RWPE2 (cell line): Measurements from ENCODE around the gene CCDC91.

ENCODE experiments used
- ATAC-seq: fragments of 200-7000 bp; cut with Tn5 transposase; 3 replicates; pipeline ENCODE4 v1.9.1; 2021; ENCODE audit warnings: low read depth
- DNase-seq: peaks from one replicate; pipeline ENCODE4 v3.0.0-alpha.2; 2020; ENCODE audit warnings: low spot score
- H3K27ac ChIP-seq: fragments of 450-650 bp; 2 replicates; pipeline ENCODE4 v1.5.1; 2017; ENCODE audit warnings: mild to moderate bottlenecking; ENCODE audit not compliant: poor library complexity, severe bottlenecking
- H3K27me3 ChIP-seq: fragments of 250-450 bp; sonication (Bioruptor Pico); 2 replicates; pipeline ENCODE4 v1.5.1; 2021; ENCODE audit warnings: mild to moderate bottlenecking, moderate library complexity; ENCODE audit not compliant: insufficient read depth, poor library complexity, severe bottlenecking
- H3K36me3 ChIP-seq: fragments of 250-450 bp; sonication (Bioruptor Pico); 2 replicates; pipeline ENCODE4 v1.5.1; 2020; ENCODE audit warnings: low read depth, mild to moderate bottlenecking, moderate library complexity
- H3K4me1 ChIP-seq: fragments of 250-450 bp; sonication (Bioruptor Pico); 2 replicates; pipeline ENCODE4 v1.5.1; 2021; ENCODE audit warnings: mild to moderate bottlenecking, moderate library complexity; ENCODE audit not compliant: insufficient read depth, poor library complexity, severe bottlenecking
- H3K4me3 ChIP-seq: fragments of 250-450 bp; sonication (Bioruptor Pico); 2 replicates; pipeline ENCODE4 v1.5.1; 2021; ENCODE audit warnings: mild to moderate bottlenecking, moderate library complexity; ENCODE audit not compliant: severe bottlenecking
- H3K9me3 ChIP-seq: fragments of 250-450 bp; sonication (Bioruptor Pico); 2 replicates; pipeline ENCODE4 v1.5.1; 2021; ENCODE audit warnings: mild to moderate bottlenecking, moderate library complexity; ENCODE audit not compliant: severe bottlenecking
- TF ChIP-seq, protein P1 (sequence below): fragments of 450-650 bp; IDR thresholded peaks from one replicate; pipeline ENCODE4 v1.5.1; 2017; ENCODE audit warnings: mild to moderate bottlenecking, moderate library complexity; ENCODE audit not compliant: poor library complexity, severe bottlenecking

CCDC91 gene

DNA sequence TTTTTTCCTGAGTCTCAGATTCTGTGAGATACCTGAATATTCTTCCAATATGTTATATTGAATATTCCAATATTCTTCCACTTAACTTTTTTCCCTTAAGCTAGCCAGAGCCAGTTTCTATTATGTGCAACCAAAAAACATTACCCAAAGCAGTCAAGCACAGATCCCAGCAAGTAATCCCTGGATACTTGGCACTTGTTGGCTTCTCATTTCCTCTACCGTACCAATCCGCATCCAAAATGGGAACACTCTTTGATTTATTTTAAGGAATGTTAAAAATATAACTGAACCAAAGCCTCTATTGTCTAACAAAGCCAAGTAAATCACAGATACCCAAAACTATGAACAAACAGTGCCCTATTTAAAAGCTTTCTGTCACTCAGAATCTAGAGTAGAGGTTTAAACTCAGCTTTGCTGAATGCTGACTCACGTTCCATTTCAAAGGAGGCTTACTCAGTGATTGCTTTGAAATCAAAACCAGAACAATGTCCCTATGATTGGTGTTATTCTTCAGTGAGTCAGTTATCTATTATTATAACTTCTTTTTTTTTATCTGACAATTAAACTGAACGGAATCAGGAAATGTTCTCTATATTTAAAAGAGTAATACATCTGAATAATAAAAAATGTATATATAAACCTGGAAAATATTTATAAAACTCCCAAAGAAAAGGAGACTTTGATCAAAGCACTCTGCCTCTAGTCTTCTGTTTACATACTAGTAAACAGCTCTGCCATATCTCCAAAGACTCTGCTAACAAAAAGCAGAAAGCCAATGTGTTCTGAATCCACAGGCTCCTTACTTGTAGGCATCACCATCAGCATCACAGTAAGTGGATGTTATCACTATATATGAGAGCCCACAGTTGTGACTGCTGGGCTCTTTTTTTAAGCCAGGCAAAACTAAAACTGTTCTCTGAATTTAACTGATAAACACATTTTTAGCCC is 360.8 kb downstream of the CCDC91 start:
- Histone ChIP-seq H3K27me3 (no peaks in the 10 kb centered on the region), H3K4me3 (no peak overlapping the region), H3K36me3 (no peaks in the 10 kb centered on the region), H3K4me1 (no peaks in the 10 kb centered on the region), H3K27ac (no peak overlapping the region), H3K9me3 (no peaks in the 10 kb centered on the region)
- DNase-seq (no peak), ATAC-seq (0 out of 3 replicates have a peak, but pooled peaks have one; percentile 23)
- TF ChIP-seq, protein P1, sequence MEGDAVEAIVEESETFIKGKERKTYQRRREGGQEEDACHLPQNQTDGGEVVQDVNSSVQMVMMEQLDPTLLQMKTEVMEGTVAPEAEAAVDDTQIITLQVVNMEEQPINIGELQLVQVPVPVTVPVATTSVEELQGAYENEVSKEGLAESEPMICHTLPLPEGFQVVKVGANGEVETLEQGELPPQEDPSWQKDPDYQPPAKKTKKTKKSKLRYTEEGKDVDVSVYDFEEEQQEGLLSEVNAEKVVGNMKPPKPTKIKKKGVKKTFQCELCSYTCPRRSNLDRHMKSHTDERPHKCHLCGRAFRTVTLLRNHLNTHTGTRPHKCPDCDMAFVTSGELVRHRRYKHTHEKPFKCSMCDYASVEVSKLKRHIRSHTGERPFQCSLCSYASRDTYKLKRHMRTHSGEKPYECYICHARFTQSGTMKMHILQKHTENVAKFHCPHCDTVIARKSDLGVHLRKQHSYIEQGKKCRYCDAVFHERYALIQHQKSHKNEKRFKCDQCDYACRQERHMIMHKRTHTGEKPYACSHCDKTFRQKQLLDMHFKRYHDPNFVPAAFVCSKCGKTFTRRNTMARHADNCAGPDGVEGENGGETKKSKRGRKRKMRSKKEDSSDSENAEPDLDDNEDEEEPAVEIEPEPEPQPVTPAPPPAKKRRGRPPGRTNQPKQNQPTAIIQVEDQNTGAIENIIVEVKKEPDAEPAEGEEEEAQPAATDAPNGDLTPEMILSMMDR: no peak

- Histone ChIP-seq H3K4me1 (no peaks in the 10 kb centered on the region), H3K27ac (no peak overlapping the region), H3K36me3 (no peaks in the 10 kb centered on the region), H3K4me3 (no peak overlapping the region), H3K27me3 (no peaks in the 10 kb centered on the region), H3K9me3 (no peaks in the 10 kb centered on the region)
- TF ChIP-seq, protein P1: no peak
- ATAC-seq (no peak), DNase-seq (no peak)
These were observed 362.2 kb downstream of the CCDC91 start for GRCh38 chr12:28552251-28552970.

GRCh38 chr12:28555748-28556147 is 365.5 kb downstream of the CCDC91 start:
- TF ChIP-seq, protein P1: no peak

GRCh38 chr12:28558250-28558649 is 368.0 kb downstream of the CCDC91 start:
- Histone ChIP-seq H3K27ac (no peak overlapping the region), H3K9me3 (no peaks in the 10 kb centered on the region), H3K4me3 (no peak overlapping the region), H3K27me3 (no peaks in the 10 kb centered on the region), H3K36me3 (no peaks in the 10 kb centered on the region), H3K4me1 (no peaks in the 10 kb centered on the region)
- TF ChIP-seq, protein P1: no peak
- ATAC-seq (no peak), DNase-seq (no peak)

More at GRCh38 chr12:28555748-28556147, 365.5 kb downstream of the CCDC91 start:
- H3K27me3 ChIP-seq: no peaks in the 10 kb centered on the region
- ATAC-seq: no peak
- no peaks in the 10 kb centered on the region for H3K4me1 ChIP-seq
- H3K27ac ChIP-seq: no peak overlapping the region
- H3K9me3 ChIP-seq: no peaks in the 10 kb centered on the region
- no peak overlapping the region for H3K4me3 ChIP-seq
- H3K36me3 ChIP-seq: no peaks in the 10 kb centered on the region
- DNase-seq: no peak
